A673 (cell line): Measurements from ENCODE around the gene NAT8L. TPM values are rescaled to one million over a fixed set of nuclear protein-coding genes. Genes with fewer than 3 reads are reported as not detected.

ENCODE experiments used
- BruUV-seq: library from RNA; stranded (reverse); fragments of 400-500 nt; replicated peaks from 2 replicates; lab custom pipeline; 2021; lab: Mats Ljungman, UMichigan
- CTCF ChIA-PET: fragments of 300-600 bp; sonication (Branson Sonifier 250); formaldehyde crosslinking; loops from one replicate; lab custom pipeline; 2022; ENCODE audit warnings: antibody characterized with exemption; lab: Charles Lee
- POLR2A ChIA-PET: fragments of 300-600 bp; sonication (Branson Sonifier 250); formaldehyde crosslinking; loops from one replicate; lab custom pipeline; 2022; ENCODE audit warnings: antibody characterized with exemption; ENCODE audit not compliant: low non-redundant PET; lab: Charles Lee
- DNase-seq: peaks from one replicate; pipeline ENCODE4 v3.0.0-alpha.2; 2015; ENCODE audit warnings: low spot score
- H3K27ac ChIP-seq: fragments of 200-600 bp; sonication (generic); 2 replicates; pipeline ENCODE4 v1.5.1; 2016; ENCODE audit warnings: mixed run types, low read depth, mild to moderate bottlenecking, mixed read lengths, antibody characterized with exemption, low read length; ENCODE audit not compliant: poor library complexity, severe bottlenecking
- H3K27me3 ChIP-seq: fragments of 200-600 bp; sonication (generic); replicated peaks from 2 replicates; pipeline ENCODE4 v1.6.1; 2017; ENCODE audit warnings: mixed run types, low read depth, mild to moderate bottlenecking, mixed read lengths, antibody characterized with exemption, low read length; ENCODE audit not compliant: insufficient read depth, poor library complexity
- H3K36me3 ChIP-seq: fragments of 200-600 bp; sonication (generic); 2 replicates; pipeline ENCODE4 v1.6.1; 2016; ENCODE audit warnings: mixed run types, mild to moderate bottlenecking, mixed read lengths, antibody characterized with exemption, low read length; ENCODE audit not compliant: insufficient read depth, poor library complexity, severe bottlenecking
- H3K4me1 ChIP-seq: fragments of 200-600 bp; sonication (generic); 2 replicates; pipeline ENCODE4 v1.6.1; 2017; ENCODE audit warnings: mixed run types, mild to moderate bottlenecking, mixed read lengths, antibody characterized with exemption, low read length; ENCODE audit not compliant: insufficient read depth, poor library complexity, severe bottlenecking
- H3K4me3 ChIP-seq: fragments of 200-600 bp; sonication (generic); 2 replicates; pipeline ENCODE4 v1.5.1; 2016; ENCODE audit warnings: low read depth, mixed run types, mild to moderate bottlenecking, mixed read lengths, low read length; ENCODE audit not compliant: poor library complexity, severe bottlenecking
- H3K9me3 ChIP-seq: fragments of 200-600 bp; sonication (generic); 2 replicates; pipeline ENCODE4 v1.6.1; 2016; ENCODE audit warnings: mixed run types, low read depth, mild to moderate bottlenecking, mixed read lengths, antibody characterized with exemption, low read length; ENCODE audit not compliant: poor library complexity, severe bottlenecking
- CTCF ChIP-seq: fragments of 300-800, 200-600 bp; sonication (generic); conservative IDR thresholded peaks from 2 replicates; pipeline ENCODE4 v1.5.1; 2017; ENCODE audit warnings: low read depth, mild to moderate bottlenecking, antibody characterized with exemption, low read length, moderate library complexity, mixed read lengths
- EZH2 ChIP-seq: fragments of 200-600 bp; sonication (generic); IDR thresholded peaks from 2 replicates; pipeline ENCODE4 v1.6.1; 2017; ENCODE audit warnings: borderline replicate concordance, low read depth, mild to moderate bottlenecking, mixed read lengths, antibody characterized with exemption, low read length; ENCODE audit not compliant: poor library complexity, severe bottlenecking
- intact Hi-C: fragments of 100-400 bp; cut with micrococcal nuclease; formaldehyde crosslinking; loops from one replicate; pipeline ENCODE4 v1.10.0; 2022; ENCODE audit not compliant: unreplicated experiment
- total RNA-seq: library from RNA; stranded (reverse); gene quantifications from 2 replicates; pipeline ENCODE4 v1.2.3, GENCODE V29; 2021

NAT8L gene
- total RNA-seq, 1 experiment from 2014 or later, result 2.5 TPM

- POLR2A ChIA-PET, result no interaction called here
- BruUV-seq, result no TSS peak
Measured at GRCh38 chr4:2082627-2083026, 23.5 kb downstream of the NAT8L start.

GRCh38 chr4:2083116-2083825, 24.1 kb downstream of the NAT8L start:
- POLR2A ChIA-PET, result no interaction called here
- no TSS peak for BruUV-seq
- DNase-seq, result no peak
- Histone ChIP-seq H3K27ac (no peak overlapping the region), H3K27me3 (no peaks in the 10 kb centered on the region), H3K4me3 (no peak overlapping the region), H3K36me3 (no peaks in the 10 kb centered on the region), H3K4me1 (no peaks in the 10 kb centered on the region), H3K9me3 (no peaks in the 10 kb centered on the region)
- CTCF ChIA-PET, result no interaction called here
- intact Hi-C loops, result no loop called here
- no peak for TF ChIP-seq CTCF

More at GRCh38 chr4:2082627-2083026, 23.5 kb downstream of the NAT8L start:
- no peak overlapping the region for H3K27ac ChIP-seq
- CTCF ChIA-PET, result no interaction called here
- intact Hi-C loops, result no loop called here
- H3K9me3 ChIP-seq, result no peaks in the 10 kb centered on the region
- H3K4me3 ChIP-seq, result no peak overlapping the region
- no peaks in the 10 kb centered on the region for H3K4me1 ChIP-seq
- H3K36me3 ChIP-seq, result no peaks in the 10 kb centered on the region
- TF ChIP-seq EZH2 (no peak), CTCF (no peak)
- DNase-seq, result no peak
- no peaks in the 10 kb centered on the region for H3K27me3 ChIP-seq

- POLR2A ChIA-PET, result no interaction called here
- Histone ChIP-seq H3K4me3 (no peak overlapping the region), H3K4me1 (no peaks in the 10 kb centered on the region), H3K9me3 (no peaks in the 10 kb centered on the region), H3K36me3 (no peaks in the 10 kb centered on the region), H3K27me3 (no peaks in the 10 kb centered on the region), H3K27ac (no peak overlapping the region)
- DNase-seq, result no peak
- TF ChIP-seq EZH2 (no peak), CTCF (no peak)
- intact Hi-C loops, result no loop called here
- no TSS peak for BruUV-seq
- CTCF ChIA-PET, result no interaction called here
Measured at GRCh38 chr4:2083826-2084160, 24.7 kb downstream of the NAT8L start.
